IPS-NIHi11 (cell line): ENCODE results near the gene DONSON.
"Not testable (repeated sequence)": the region's sequence is repeated elsewhere in the genome, so short reads cannot be mapped to it uniquely, and the experiment has no call there.

Experiments
- DNase-seq: peaks from one replicate; pipeline ENCODE4 v3.0.0; 2012; ENCODE audit warnings: mixed read lengths, low spot score

DONSON gene

GRCh38 chr21:33588485-33589335 lies at the start of gene DONSON:
TSS of gene DONSON (minus strand) at chr21:33588684. CDS start at chr21:33588641, 43 bp downstream.
- peak; percentile 99 for DNase-seq

- DNase-seq = no peak
Observed at GRCh38 chr21:33634254-33634653, 45.8 kb upstream of the DONSON start.

- not testable (repeated sequence) for DNase-seq
Observed at GRCh38 chr21:33626151-33626550, 37.7 kb upstream of the DONSON start.

GRCh38 chr21:33622253-33622652 lies 33.8 kb upstream of the DONSON start:
- DNase-seq = peak; percentile 44

GRCh38 chr21:33619726-33620125 lies 31.2 kb upstream of the DONSON start:
- no peak for DNase-seq

GRCh38 chr21:33618407-33618806 lies 29.9 kb upstream of the DONSON start:
- DNase-seq = peak; percentile 8

- DNase-seq = not testable (repeated sequence)
Observed at GRCh38 chr21:33617565-33617964, 29.1 kb upstream of the DONSON start.

GRCh38 chr21:33611006-33611744 lies 22.7 kb upstream of the DONSON start:
- no peak for DNase-seq

GRCh38 chr21:33608559-33608958 lies 20.1 kb upstream of the DONSON start:
- DNase-seq = no peak

GRCh38 chr21:33598051-33598450 lies 9.6 kb upstream of the DONSON start:
- no peak for DNase-seq

GRCh38 chr21:33587792-33588484 lies 546 bp downstream of the DONSON start:
- peak; percentile 31 for DNase-seq

- no peak for DNase-seq
Observed at GRCh38 chr21:33586927-33587326, 1.6 kb downstream of the DONSON start.

- no peak for DNase-seq
Observed at GRCh38 chr21:33584455-33584854, 4.0 kb downstream of the DONSON start.

GRCh38 chr21:33578959-33579542 lies 9.4 kb downstream of the DONSON start:
- no peak for DNase-seq

GRCh38 chr21:33578214-33578613 lies 10.3 kb downstream of the DONSON start:
- DNase-seq = no peak

- DNase-seq = not testable (repeated sequence)
Observed at GRCh38 chr21:33576741-33577141, 11.7 kb downstream of the DONSON start.

GRCh38 chr21:33572350-33572749 lies 16.1 kb downstream of the DONSON start:
- DNase-seq = no peak

GRCh38 chr21:33569991-33570390 lies 18.5 kb downstream of the DONSON start:
- DNase-seq = no peak

GRCh38 chr21:33568448-33568847 lies 20.0 kb downstream of the DONSON start:
- DNase-seq = no peak

- no peak for DNase-seq
Observed at GRCh38 chr21:33567914-33568313, 20.6 kb downstream of the DONSON start.

- no peak for DNase-seq
Observed at GRCh38 chr21:33566514-33566913, 22.0 kb downstream of the DONSON start.

GRCh38 chr21:33562389-33562788 lies 26.1 kb downstream of the DONSON start:
- DNase-seq = no peak
